ENCODE results near the gene RBBP8NL.

- TF ChIP-seq REST (IDR thresholded peaks at IDR 0.05; ENCODE audit: unreplicated experiment) (no peak), CTCF (conservative IDR thresholded peaks at IDR 0.05; ENCODE audit: low read depth in 2 of 2) (peak in 1 of 2 experiments; percentile 34; a peak in 2 of 4 replicates), EZH2 (IDR thresholded peaks at IDR 0.05; ENCODE audit: low read depth, unreplicated experiment) (no peak), CREB1 (CRISPR knock-in tag; IDR thresholded peaks at IDR 0.05; ENCODE audit: low read depth) (no peak)
These were observed 38.3 kb downstream of the RBBP8NL start for GRCh38 chr20:62388839-62389600.

Measured in GM23338 (cell line).